ENCODE measurements around the gene RABGAP1L. TPM values are rescaled to one million over a fixed set of nuclear protein-coding genes. Genes with fewer than 3 reads are reported as not detected.

The RABGAP1L gene
- total and polyA plus RNA-seq, 2 of the 4 experiments (the other 2 are of a cell fraction): 7.9 to 26.7 TPM

- Histone ChIP-seq H4K20me1 (ENCODE audit: insufficient read depth, low read length) (no peaks in the 10 kb centered on the region), H3K23ac (ENCODE audit: low read depth, low read length) (no peak overlapping the region), H3K36me3 (ENCODE audit: control insufficient read depth, insufficient read depth, low read length) (no peaks in the 10 kb centered on the region), H3K27me3 (ENCODE audit: control insufficient read depth, insufficient read depth, low read length) (no peaks in the 10 kb centered on the region), H3K4me1 (ENCODE audit: control insufficient read depth, insufficient read depth, low read length) (no peaks in the 10 kb centered on the region), H2AK9ac (replicated peaks; ENCODE audit: low read depth, low read length, poor library complexity) (no peak overlapping the region), H2BK5ac (ENCODE audit: low read depth, low read length, poor library complexity, severe bottlenecking) (no peak overlapping the region), H3K27ac (ENCODE audit: insufficient read depth, low read length) (no peak overlapping the region), H3K4me2 (ENCODE audit: low read depth, low read length) (no peak overlapping the region), H2AK5ac (ENCODE audit: low read depth, low read length) (no peak overlapping the region), H2BK120ac (ENCODE audit: low read depth, low read length) (no peak overlapping the region), H3K4me3 (ENCODE audit: insufficient read depth, low read depth, low read length) (no peak overlapping the region), H3K56ac (ENCODE audit: extremely low read depth, insufficient read depth, low read length) (no peak overlapping the region), H2BK15ac (ENCODE audit: low read depth, low read length) (no peak overlapping the region), H3K79me1 (ENCODE audit: low read depth in 1 of 2, low read length in 2 of 2) (no peaks in the 10 kb centered on the region), H3K9me3 (ENCODE audit: control insufficient read depth, insufficient read depth, low read length) (no peaks in the 10 kb centered on the region), H4K91ac (ENCODE audit: insufficient read depth, low read depth, low read length) (no peak overlapping the region), H3K14ac (replicated peaks; ENCODE audit: low read depth, low read length) (no peak overlapping the region), H4K5ac (ENCODE audit: low read depth, low read length) (no peak overlapping the region), H3K4ac (ENCODE audit: low read depth, low read length) (no peak overlapping the region), H3K18ac (ENCODE audit: low read depth, low read length) (no peak overlapping the region), H3K9me1 (ENCODE audit: insufficient read depth, low read length) (no peaks in the 10 kb centered on the region), H2AFZ (replicated peaks; ENCODE audit: low read length, poor library complexity) (no peak overlapping the region), H3K9ac (ENCODE audit: low read depth, low read length) (no peak overlapping the region), H2BK20ac (ENCODE audit: low read depth, low read length) (no peak overlapping the region), H4K8ac (ENCODE audit: low read depth in 2 of 2, low read length in 2 of 2) (no peak overlapping the region)
- ATAC-seq (ENCODE audit: low read depth) (no peak), DNase-seq (no peak)
- no peak for TF ChIP-seq RAD21 (IDR thresholded peaks at IDR 0.05; ENCODE audit: low read length)
- TF ChIP-seq RCOR1 (IDR thresholded peaks at IDR 0.05; ENCODE audit: insufficient replicate concordance, low read length): no peak
- TF ChIP-seq RFX5 (IDR thresholded peaks at IDR 0.05; ENCODE audit: low read depth, low read length): no peak
- TF ChIP-seq FOS (IDR thresholded peaks at IDR 0.05; ENCODE audit: low read depth, low read length): no peak
- no peak for TF ChIP-seq POLR2A (IDR thresholded peaks at IDR 0.05; ENCODE audit: low read depth, low read length)
- no peak for TF ChIP-seq CEBPB (IDR thresholded peaks at IDR 0.05; ENCODE audit: low read depth, low read length)
- TF ChIP-seq USF2 (IDR thresholded peaks at IDR 0.05; ENCODE audit: low read depth, low read length): no peak
- no peak for TF ChIP-seq MXI1 (IDR thresholded peaks at IDR 0.05; ENCODE audit: borderline replicate concordance, low read depth, low read length)
- TF ChIP-seq CTCF (conservative IDR thresholded peaks at IDR 0.05; ENCODE audit: low read depth, low read length): no peak
- TF ChIP-seq MAZ (IDR thresholded peaks at IDR 0.05; ENCODE audit: borderline replicate concordance, low read depth, low read length): no peak
- TF ChIP-seq CHD1 (IDR thresholded peaks at IDR 0.05; ENCODE audit: low read depth, low read length): no peak
- no peak for TF ChIP-seq SMC3 (IDR thresholded peaks at IDR 0.05; ENCODE audit: low read depth, low read length)
- no peak for TF ChIP-seq ELK1 (IDR thresholded peaks at IDR 0.05; ENCODE audit: borderline replicate concordance, low read depth, low read length)
- no peak for TF ChIP-seq NFE2L2 (IDR thresholded peaks at IDR 0.05; ENCODE audit: low read depth, low read length)
- TF ChIP-seq MAFK (IDR thresholded peaks at IDR 0.05; ENCODE audit: low read depth, low read length): no peak
- no peak for TF ChIP-seq BHLHE40 (IDR thresholded peaks at IDR 0.05; ENCODE audit: low read depth, low read length)
- WGBS, 2 experiments (ENCODE audit: extremely low coverage in 2 of 2, insufficient read length in 1 of 2): no CpG with 5 or more reads among the region's 4 CpGs
- intact Hi-C loops (cut with micrococcal nuclease): no loop called here
- BruUV-seq (replicated peaks): no TSS peak
- in situ Hi-C loops (cut with MboI; ENCODE audit: low sequenced_read_pairs): no loop called here
- ChIA-PET POLR2A (ENCODE audit: unreplicated experiment) (no interaction called here), CTCF (no interaction called here)
- dilution Hi-C loops (cut with HindIII; ENCODE audit: low sequenced_read_pairs, unreplicated experiment): no loop called here
These were observed 716.0 kb downstream of the RABGAP1L start for GRCh38 chr1:174875306-174875705.
